ENCODE data around the gene MAP3K3. TPM values are rescaled to one million over a fixed set of nuclear protein-coding genes. Genes with fewer than 3 reads are reported as not detected.

Gene MAP3K3
- polyA plus RNA-seq, 2 of the 4 experiments (the other 2 are of a cell fraction) = 10.8 to 11.2 TPM

DNA sequence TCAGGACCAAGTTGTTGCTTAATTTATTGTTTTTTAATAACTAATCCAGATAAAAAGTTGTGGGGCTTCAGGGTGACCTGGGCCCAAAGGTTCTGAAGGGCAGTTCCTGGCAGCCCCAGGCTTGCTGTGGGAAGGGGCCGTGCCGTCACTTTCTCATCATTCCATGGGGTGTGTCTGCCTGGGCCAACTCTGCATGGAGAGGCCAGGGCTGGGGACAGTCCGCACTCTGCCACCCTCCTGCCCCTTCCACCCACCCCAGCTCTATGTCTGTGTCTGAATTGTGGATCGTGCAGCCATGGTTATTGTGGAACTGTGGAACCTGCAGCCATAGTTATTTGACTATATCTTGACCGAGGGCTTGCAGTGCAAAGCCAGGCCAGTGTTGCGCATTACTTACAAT lies 73.7 kb downstream of the MAP3K3 start:
- FAIRE-seq (no peak), ATAC-seq (no peak), DNase-seq (ENCODE audit: low read depth in 1 of 2, low spot score in 1 of 2) (no peak)
- Histone ChIP-seq H3K27ac (no peak overlapping the region), H3K4me1 (0 out of 3 replicates have a peak, but pooled peaks cover 6% of the 10 kb centered on the region), H3K4me3 (no peak overlapping the region), H3K4me2 (no peak overlapping the region), H3K9me3 (no peaks in the 10 kb centered on the region)
- no peak for TF ChIP-seq KDM5A (IDR thresholded peaks at IDR 0.05)
- no peak for TF ChIP-seq EHMT2 (IDR thresholded peaks at IDR 0.05; ENCODE audit: low read depth)
- TF ChIP-seq TFCP2L1 (CRISPR knock-in tag; IDR thresholded peaks at IDR 0.05) = no peak
- ChIA-PET POLR2A (interaction anchor here (1.1 kb wide), 1 partner anchor 108 kb away, joined by 3 read pairs; no protein-coding TSS in a partner anchor), CTCF (interaction anchor here (0.7 to 7.0 kb wide), 8 partner anchors 11 to 270 kb away, joined by 3 to 116 read pairs (median 8); no protein-coding TSS in a partner anchor)
- WGBS (ENCODE audit: missing lambda C conversion rate) = 87% methylated on average over 6 of the region's 6 CpGs

DNA sequence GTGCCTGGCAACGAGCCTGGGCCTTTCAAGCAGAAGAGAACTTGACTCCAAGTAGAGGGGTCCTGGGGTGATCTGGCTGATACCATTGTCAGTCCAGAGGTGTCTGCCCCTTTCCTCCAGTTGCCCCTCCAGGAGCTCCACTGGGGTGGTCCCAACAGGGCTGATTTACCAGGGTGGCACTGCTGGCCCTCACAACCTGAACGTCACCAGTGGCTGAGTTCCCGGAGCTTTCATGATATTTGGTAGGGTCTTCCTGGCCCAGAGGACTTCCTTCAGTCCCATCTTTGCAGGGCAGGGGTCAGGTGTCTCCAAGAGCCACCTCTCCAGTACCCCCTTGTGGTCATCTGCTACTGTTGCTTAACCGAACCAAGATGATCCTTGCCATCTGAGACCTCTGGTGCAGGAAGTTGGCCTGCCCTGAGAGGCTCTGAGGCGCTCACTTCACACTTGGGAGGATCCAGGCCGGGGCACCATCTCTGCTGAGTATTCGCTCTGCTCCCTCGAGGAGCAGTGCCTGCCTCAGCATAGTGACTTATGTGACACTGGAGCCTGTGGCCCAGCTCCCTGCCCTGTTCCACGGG lies 74.3 kb downstream of the MAP3K3 start:
- H3K4me3 ChIP-seq = no peak overlapping the region
- no peak overlapping the region for H3K4me2 ChIP-seq
- 0 out of 3 replicates have a peak, but pooled peaks cover 6% of the 10 kb centered on the region for H3K4me1 ChIP-seq
- H3K9me3 ChIP-seq = no peaks in the 10 kb centered on the region
- ChIA-PET CTCF (interaction anchor here (0.6 to 7.0 kb wide), 15 partner anchors 10 to 271 kb away, joined by 3 to 116 read pairs (median 4); partner anchors contain the start of gene MAP3K3), POLR2A (no interaction called here)
- no peak overlapping the region for H3K27ac ChIP-seq
- no peak for FAIRE-seq
- TF ChIP-seq CEBPB (IDR thresholded peaks at IDR 0.05) = 0 out of 4 replicates have a peak, but pooled peaks of 1 of the 2 experiments have one; percentile 55
- TF ChIP-seq SMC3 (IDR thresholded peaks at IDR 0.05) = peak; percentile 28; the same call in 2 of the 3 replicates
- 0 out of 5 replicates have a peak, but pooled peaks of 1 of the 2 experiments have one; percentile 7 for TF ChIP-seq JUN (IDR thresholded peaks at IDR 0.05)
- TF ChIP-seq ZC3H11A (IDR thresholded peaks at IDR 0.05) = no peak
- TF ChIP-seq, protein P1, sequence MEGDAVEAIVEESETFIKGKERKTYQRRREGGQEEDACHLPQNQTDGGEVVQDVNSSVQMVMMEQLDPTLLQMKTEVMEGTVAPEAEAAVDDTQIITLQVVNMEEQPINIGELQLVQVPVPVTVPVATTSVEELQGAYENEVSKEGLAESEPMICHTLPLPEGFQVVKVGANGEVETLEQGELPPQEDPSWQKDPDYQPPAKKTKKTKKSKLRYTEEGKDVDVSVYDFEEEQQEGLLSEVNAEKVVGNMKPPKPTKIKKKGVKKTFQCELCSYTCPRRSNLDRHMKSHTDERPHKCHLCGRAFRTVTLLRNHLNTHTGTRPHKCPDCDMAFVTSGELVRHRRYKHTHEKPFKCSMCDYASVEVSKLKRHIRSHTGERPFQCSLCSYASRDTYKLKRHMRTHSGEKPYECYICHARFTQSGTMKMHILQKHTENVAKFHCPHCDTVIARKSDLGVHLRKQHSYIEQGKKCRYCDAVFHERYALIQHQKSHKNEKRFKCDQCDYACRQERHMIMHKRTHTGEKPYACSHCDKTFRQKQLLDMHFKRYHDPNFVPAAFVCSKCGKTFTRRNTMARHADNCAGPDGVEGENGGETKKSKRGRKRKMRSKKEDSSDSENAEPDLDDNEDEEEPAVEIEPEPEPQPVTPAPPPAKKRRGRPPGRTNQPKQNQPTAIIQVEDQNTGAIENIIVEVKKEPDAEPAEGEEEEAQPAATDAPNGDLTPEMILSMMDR (IDR thresholded peaks at IDR 0.05) = peak; percentile 21; the same call in 2 of the 3 replicates
- TF ChIP-seq, protein P2, sequence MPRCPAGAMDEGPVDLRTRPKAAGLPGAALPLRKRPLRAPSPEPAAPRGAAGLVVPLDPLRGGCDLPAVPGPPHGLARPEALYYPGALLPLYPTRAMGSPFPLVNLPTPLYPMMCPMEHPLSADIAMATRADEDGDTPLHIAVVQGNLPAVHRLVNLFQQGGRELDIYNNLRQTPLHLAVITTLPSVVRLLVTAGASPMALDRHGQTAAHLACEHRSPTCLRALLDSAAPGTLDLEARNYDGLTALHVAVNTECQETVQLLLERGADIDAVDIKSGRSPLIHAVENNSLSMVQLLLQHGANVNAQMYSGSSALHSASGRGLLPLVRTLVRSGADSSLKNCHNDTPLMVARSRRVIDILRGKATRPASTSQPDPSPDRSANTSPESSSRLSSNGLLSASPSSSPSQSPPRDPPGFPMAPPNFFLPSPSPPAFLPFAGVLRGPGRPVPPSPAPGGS (IDR thresholded peaks at IDR 0.05) = no peak
- TF ChIP-seq RAD21 (conservative IDR thresholded peaks at IDR 0.05 in 1 of 2, IDR thresholded peaks at IDR 0.05 in 1 of 2) = peak; percentile 18 to 30; a peak in 2 of 5 replicates
- TF ChIP-seq TFCP2L1 (CRISPR knock-in tag; IDR thresholded peaks at IDR 0.05) = no peak
- peak; percentile 65 to 71 for DNase-seq (ENCODE audit: low read depth in 1 of 2, low spot score in 1 of 2)
- ATAC-seq = peak; percentile 20 to 59; a peak in 3 of 6 replicates
- WGBS (ENCODE audit: missing lambda C conversion rate) = 75% methylated on average over 7 of the region's 9 CpGs

DNA sequence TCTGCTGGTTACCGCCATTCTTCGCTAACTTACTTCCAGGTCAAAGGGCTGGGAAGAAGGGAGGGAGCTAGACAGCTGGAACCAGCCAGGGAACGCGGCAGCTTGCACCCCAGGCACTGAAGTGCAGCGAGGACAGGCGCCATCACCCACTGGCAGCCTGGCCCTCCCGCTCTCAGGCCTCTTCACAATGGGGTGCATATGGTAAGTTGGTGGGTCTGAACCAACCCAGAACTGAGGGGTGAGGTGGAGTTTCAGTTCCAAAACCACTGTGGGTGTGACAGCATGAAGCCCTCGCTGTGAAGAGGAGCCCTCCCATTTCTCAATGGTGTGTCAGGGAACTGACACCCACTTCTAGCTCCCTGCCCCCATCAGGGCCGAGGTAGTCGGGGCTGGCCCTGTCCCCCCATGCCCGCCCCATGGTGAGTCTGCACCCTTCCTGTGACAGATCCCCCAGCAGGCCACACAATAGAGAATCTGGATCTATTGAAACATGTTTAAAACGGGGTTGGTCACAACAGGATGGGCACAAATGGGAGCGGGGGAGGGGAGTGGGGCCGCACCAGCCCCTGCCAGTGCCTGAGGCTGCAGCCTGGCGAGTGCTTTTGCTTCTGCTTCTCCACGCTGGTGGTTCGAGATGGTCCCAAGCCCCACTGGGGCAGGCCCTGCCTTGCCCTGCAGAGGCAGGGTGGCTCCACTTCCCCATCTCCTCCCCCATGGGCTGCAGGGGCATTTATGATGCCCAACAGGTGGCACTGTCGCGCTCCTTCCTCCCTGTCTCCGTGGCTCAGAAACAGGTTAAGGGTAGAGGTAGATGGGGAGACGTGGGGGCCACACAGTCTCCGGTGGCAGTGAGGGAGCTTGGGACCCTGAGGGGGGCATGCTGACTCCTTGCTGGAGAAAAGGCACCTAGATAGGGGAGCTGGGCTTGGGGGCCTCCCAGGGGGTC lies 75.4 kb downstream of the MAP3K3 start:
- 75% methylated on average over 21 of the region's 22 CpGs for WGBS (ENCODE audit: missing lambda C conversion rate)
- ChIA-PET POLR2A (interaction anchor here (1.2 kb wide), 1 partner anchor 43 kb away, joined by 3 read pairs; no protein-coding TSS in a partner anchor), CTCF (interaction anchor here (0.6 to 7.0 kb wide), 24 partner anchors 8 to 1829 kb away, joined by 3 to 116 read pairs (median 4); partner anchors contain the start of gene MAP3K3)
- DNase-seq (ENCODE audit: low read depth in 1 of 2, low spot score in 1 of 2) (peak; percentile 69 to 78), ATAC-seq (peak; percentile 31 to 69), FAIRE-seq (no peak)
- Histone ChIP-seq H3K4me3 (no peak overlapping the region), H3K4me1 (0 out of 3 replicates have a peak, but pooled peaks cover 6% of the 10 kb centered on the region), H3K4me2 (no peak overlapping the region), H3K27ac (no peak overlapping the region), H3K9me3 (no peaks in the 10 kb centered on the region)
- 0 out of 3 replicates have a peak, but pooled peaks have one; percentile 21 for TF ChIP-seq SMC3 (IDR thresholded peaks at IDR 0.05)
- TF ChIP-seq RAD21 (conservative IDR thresholded peaks at IDR 0.05 in 1 of 2, IDR thresholded peaks at IDR 0.05 in 1 of 2) = peak; percentile 31 to 40; a peak in 4 of 5 replicates
- TF ChIP-seq EP300 (IDR thresholded peaks at IDR 0.05) = no peak
- TF ChIP-seq, protein P1 (IDR thresholded peaks at IDR 0.05) = peak; percentile 56
- TF ChIP-seq, protein P3, sequence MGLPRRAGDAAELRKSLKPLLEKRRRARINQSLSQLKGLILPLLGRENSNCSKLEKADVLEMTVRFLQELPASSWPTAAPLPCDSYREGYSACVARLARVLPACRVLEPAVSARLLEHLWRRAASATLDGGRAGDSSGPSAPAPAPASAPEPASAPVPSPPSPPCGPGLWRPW (IDR thresholded peaks at IDR 0.05) = no peak
- TF ChIP-seq FOSB (CRISPR knock-in tag; IDR thresholded peaks at IDR 0.05) = no peak
- TF ChIP-seq, protein P4, sequence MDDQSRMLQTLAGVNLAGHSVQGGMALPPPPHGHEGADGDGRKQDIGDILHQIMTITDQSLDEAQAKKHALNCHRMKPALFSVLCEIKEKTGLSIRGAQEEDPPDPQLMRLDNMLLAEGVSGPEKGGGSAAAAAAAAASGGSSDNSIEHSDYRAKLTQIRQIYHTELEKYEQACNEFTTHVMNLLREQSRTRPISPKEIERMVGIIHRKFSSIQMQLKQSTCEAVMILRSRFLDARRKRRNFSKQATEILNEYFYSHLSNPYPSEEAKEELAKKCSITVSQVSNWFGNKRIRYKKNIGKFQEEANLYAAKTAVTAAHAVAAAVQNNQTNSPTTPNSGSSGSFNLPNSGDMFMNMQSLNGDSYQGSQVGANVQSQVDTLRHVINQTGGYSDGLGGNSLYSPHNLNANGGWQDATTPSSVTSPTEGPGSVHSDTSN (IDR thresholded peaks at IDR 0.05) = no peak

Data from A549 (cell line).